GM12878 (cell line): ENCODE measurements around the gene MARCHF4. TPM values are rescaled to one million over a fixed set of nuclear protein-coding genes. Genes with fewer than 3 reads are reported as not detected.

Source experiments
- ATAC-seq: fragments of 200-7000 bp; cut with Tn5 transposase; 3 replicates; pipeline ENCODE4 v1.9.1; 2020; ENCODE audit warnings: mild to moderate bottlenecking, moderate library complexity
- BruUV-seq: library from RNA; stranded (reverse); fragments of 400-500 nt; replicated peaks from 2 replicates; lab custom pipeline; 2021; lab: Mats Ljungman, UMichigan
- CTCF ChIA-PET: fragments of 300-600 bp; sonication (Branson Sonifier 250); formaldehyde crosslinking; extraction: SDS; loops from one replicate; lab custom pipeline; 2021; ENCODE audit warnings: inconsistent platforms; lab: Yijun Ruan, JAX
- POLR2A ChIA-PET: fragments of 350-600 bp; formaldehyde crosslinking; extraction: SDS; loops from one replicate; lab custom pipeline; 2021; ENCODE audit warnings: inconsistent platforms; lab: Charles Lee
- RAD21 ChIA-PET: fragments of 300-600 bp; sonication (Branson Sonifier 250); formaldehyde crosslinking; loops from one replicate; lab custom pipeline; 2023; ENCODE audit warnings: antibody characterized with exemption; ENCODE audit not compliant: unreplicated experiment; lab: Charles Lee
- SMC1A ChIA-PET: fragments of 300-600 bp; sonication (Branson Sonifier 250); formaldehyde crosslinking; loops from one replicate; lab custom pipeline; 2023; ENCODE audit not compliant: unreplicated experiment, uncharacterized antibody; lab: Charles Lee
- DNase-seq: peaks from one replicate; pipeline ENCODE4 v3.0.0-alpha.2; 2011; ENCODE audit warnings: low read depth, low spot score
- FAIRE-seq: peaks from 3 replicates; lab custom pipeline; 2011; peaks lifted over from hg19 to GRCh38; lab: Jason Lieb, UNC
- H2AFZ ChIP-seq: 2 replicates; pipeline ENCODE4 v1.6.0; 2011; ENCODE audit warnings: low read depth, low read length, control low read depth; ENCODE audit not compliant: control insufficient read depth
- H3K27ac ChIP-seq: 2 replicates; pipeline ENCODE4 v1.5.1; 2011; ENCODE audit warnings: control low read depth; ENCODE audit not compliant: control insufficient read depth, insufficient read depth
- H3K27me3 ChIP-seq, 2 experiments: replicated peaks in 1 of 2; 2 replicates each; pipeline versions ENCODE4 v1.6.0 to v1.6.1; 2011; ENCODE audit warnings: low read length in 1 of 2; ENCODE audit not compliant: control insufficient read depth in 2 of 2, insufficient read depth in 2 of 2
- H3K36me3 ChIP-seq, 2 experiments: 2 replicates each; pipeline ENCODE4 v1.5.1; 2011; ENCODE audit warnings: low read length in 1 of 2; ENCODE audit not compliant: control insufficient read depth in 2 of 2, insufficient read depth in 2 of 2
- H3K4me1 ChIP-seq: 2 replicates; pipeline ENCODE4 v1.6.1; 2011; ENCODE audit warnings: mild to moderate bottlenecking, low read length, moderate library complexity, mixed read lengths; ENCODE audit not compliant: control insufficient read depth, insufficient read depth
- H3K4me2 ChIP-seq: 2 replicates; pipeline ENCODE4 v1.6.0; 2011; ENCODE audit warnings: control low read depth; ENCODE audit not compliant: control insufficient read depth, insufficient read depth
- H3K4me3 ChIP-seq: fragments of 200-600 bp; sonication (generic); 2 replicates; pipeline ENCODE4 v1.5.1; 2016
- H3K79me2 ChIP-seq: 2 replicates; pipeline ENCODE4 v1.6.0; 2011; ENCODE audit warnings: low read length; ENCODE audit not compliant: control insufficient read depth, insufficient read depth
- H3K9ac ChIP-seq: 2 replicates; pipeline ENCODE4 v1.8.0; 2011; ENCODE audit warnings: low read length, control low read depth, mixed read lengths; ENCODE audit not compliant: control insufficient read depth, insufficient read depth
- H3K9me3 ChIP-seq: replicated peaks from 3 replicates; pipeline ENCODE4 v1.5.1; 2011; ENCODE audit warnings: mild to moderate bottlenecking, low read length; ENCODE audit not compliant: control insufficient read depth, insufficient read depth
- H4K20me1 ChIP-seq: 2 replicates; pipeline ENCODE4 v1.6.0; 2011; ENCODE audit not compliant: control insufficient read depth, insufficient read depth
- BCL3 ChIP-seq: IDR thresholded peaks from 2 replicates; pipeline ENCODE4 v1.6.1; 2011; ENCODE audit warnings: borderline replicate concordance, low read depth, mild to moderate bottlenecking, moderate library complexity, low read length; ENCODE audit not compliant: insufficient read depth, poor library complexity, severe bottlenecking
- KLF5 ChIP-seq: fragments of 450-650 bp; IDR thresholded peaks from 2 replicates; pipeline ENCODE4 v1.6.1; 2014; ENCODE audit warnings: mild to moderate bottlenecking; ENCODE audit not compliant: partially characterized antibody
- MAX ChIP-seq: IDR thresholded peaks from 2 replicates; pipeline ENCODE4 v1.6.1; 2012; ENCODE audit warnings: low read depth, low read length, improper control_type of control experiment
- PAX8 ChIP-seq: fragments of 450-650 bp; IDR thresholded peaks from 2 replicates; pipeline ENCODE4 v1.6.1; 2017; ENCODE audit warnings: mild to moderate bottlenecking, moderate library complexity
- PKNOX1 ChIP-seq: fragments of 450-650 bp; IDR thresholded peaks from 2 replicates; pipeline ENCODE4 v1.6.1; 2016; ENCODE audit warnings: mild to moderate bottlenecking
- SIN3A ChIP-seq: IDR thresholded peaks from 2 replicates; pipeline ENCODE4 v1.6.1; 2012; ENCODE audit warnings: low read depth, low read length, improper control_type of control experiment
- SREBF2 ChIP-seq: IDR thresholded peaks from 2 replicates; pipeline ENCODE4 v1.6.1; 2012; ENCODE audit warnings: mild to moderate bottlenecking, low read length
- TARDBP ChIP-seq: IDR thresholded peaks from 2 replicates; pipeline ENCODE4 v1.6.1; 2016; ENCODE audit warnings: borderline replicate concordance
- WRNIP1 ChIP-seq: IDR thresholded peaks from 2 replicates; pipeline ENCODE4 v1.6.1; 2011; ENCODE audit warnings: low read depth, low read length, improper control_type of control experiment, borderline replicate concordance
- ZBTB33 ChIP-seq: fragments of 450-650 bp; IDR thresholded peaks from 2 replicates; pipeline ENCODE4 v1.6.1; 2017; ENCODE audit warnings: mild to moderate bottlenecking
- WGBS: methylation state at CpG from one replicate; pipeline ENCODE4 v1.1.6; 2016; ENCODE audit warnings: low lambda C conversion rate; ENCODE audit not compliant: insufficient replicate concordance, insufficient coverage; ENCODE audit errors: missing lambda C conversion rate; 5-methylcytosine and 5-hydroxymethylcytosine counted together
- in situ Hi-C: fragments of 300-500 bp; cut with MboI; formaldehyde crosslinking; loops from 9 replicates; pipeline ENCODE4 v1.14.3; 2018; ENCODE audit warnings: mixed read lengths
- intact Hi-C: fragments of 100-400 bp; cut with micrococcal nuclease; formaldehyde crosslinking; loops from one replicate; pipeline ENCODE4 v1.14.2; 2022; ENCODE audit not compliant: unreplicated experiment
- polyA plus RNA-seq, 11 experiments: library from polyadenylated mRNA; depleted of rRNA in 4 of 11; unstranded in 6 of 11; stranded (reverse) in 5 of 11; fragments of >200 nt; fragmentation: Nextera tagmentation in 4 of 11; fragmentation: Illumina TruSeq in 1 of 11; extraction: Ambion mirVana in 4 of 11; extraction: Trizol in 1 of 11; gene quantifications; 1 replicate in 1 of 11; 2 replicates in 10 of 11; pipeline versions ENCODE4 v1.2.1 to v1.2.3, GENCODE V29; 2011 to 2016; ENCODE audit warnings: inconsistent platforms in 2 of 11, missing spikeins in 2 of 11, low read depth in 1 of 11
- total RNA-seq, 4 experiments: library from RNA; depleted of rRNA in 3 of 4; stranded (reverse); fragments of >200 nt in 3 of 4; fragmentation: Illumina TruSeq in 1 of 4; extraction: Trizol in 1 of 4; gene quantifications; 2 replicates each; pipeline versions ENCODE4 v1.2.1 to v1.2.3, GENCODE V29; 2013 to 2021

The MARCHF4 gene
- total and polyA plus RNA-seq, 10 of the 15 experiments (the other 5 are each of a cell fraction or from before 2014, with no cell fraction given), result not detected

GRCh38 chr2:216413882-216414281 is 41.6 kb upstream of the MARCHF4 start:
- Histone ChIP-seq H4K20me1 (no peaks in the 10 kb centered on the region), H3K36me3 (no peaks in the 10 kb centered on the region; a peak in 2 of 4 replicates), H3K9ac (no peak overlapping the region), H2AFZ (no peak overlapping the region), H3K9me3 (no peaks in the 10 kb centered on the region), H3K4me3 (no peak overlapping the region), H3K79me2 (peaks cover 8% of the 10 kb centered on the region), H3K4me2 (no peak overlapping the region), H3K27me3 (no peaks in the 10 kb centered on the region), H3K4me1 (peaks cover 13% of the 10 kb centered on the region), H3K27ac (no peak overlapping the region)
- WGBS, result 95% methylated on average over 3 of the region's 5 CpGs
- ChIA-PET POLR2A (no interaction called here), CTCF (interaction anchor here (1.3 to 5.7 kb wide), 4 partner anchors 9 to 225 kb away, joined by 3 to 56 read pairs (median 6); partner anchors contain the start of gene RPL37A), RAD21 (interaction anchor here (1.1 kb wide), 1 partner anchor 253 kb away, joined by 3 read pairs; no protein-coding TSS in a partner anchor), SMC1A (interaction anchor here (1.4 to 6.9 kb wide), 3 partner anchors 10 to 85 kb away, joined by 3 to 51 read pairs (median 5); partner anchors contain the start of gene RPL37A)
- DNase-seq, result no peak
- intact Hi-C loops, result loop anchor here (5.0 to 10.0 kb wide), 3 partner anchors 209 to 302 kb away; no protein-coding TSS in a partner anchor
- ATAC-seq, result no peak
- TF ChIP-seq WRNIP1, result no peak
- TF ChIP-seq TARDBP, result no peak
- TF ChIP-seq PAX8, result no peak
- no peak for TF ChIP-seq SIN3A
- no peak for TF ChIP-seq SREBF2
- no peak for TF ChIP-seq BCL3
- no peak for TF ChIP-seq ZBTB33
- TF ChIP-seq KLF5, result no peak
- TF ChIP-seq PKNOX1, result no peak
- no peak for TF ChIP-seq MAX
- no peak for FAIRE-seq
- in situ Hi-C loops, result no loop called here
- BruUV-seq, result no TSS peak
